ENCODE data around the gene NDUFS1.
"Not testable (repeated sequence)": the region's sequence is repeated elsewhere in the genome, so short reads cannot be mapped to it uniquely, and the experiment has no call there.

Gene NDUFS1

GRCh38 chr2:206082298-206082843 lies 76.9 kb downstream of the NDUFS1 start:
- in situ Hi-C loops (cut with HindIII; ENCODE audit: low pct_ligation_motif_present, low sequenced_read_pairs), result no loop called here
- H3K4me3 ChIP-seq (ENCODE audit: low read depth, low read length), result no peak overlapping the region
- DNase-seq, result no peak
- TF ChIP-seq CTCF (IDR thresholded peaks at IDR 0.05; ENCODE audit: low read depth, low read length, missing control alignments), result no peak
- H3K27ac ChIP-seq, result no peak overlapping the region
- no peaks in the 10 kb centered on the region for H3K27me3 ChIP-seq (replicated peaks)
- no peaks in the 10 kb centered on the region for H3K36me3 ChIP-seq (replicated peaks)

GRCh38 chr2:206080927-206081326 lies 78.3 kb downstream of the NDUFS1 start:
- no peaks in the 10 kb centered on the region for H3K27me3 ChIP-seq (replicated peaks)
- TF ChIP-seq CTCF (IDR thresholded peaks at IDR 0.05; ENCODE audit: low read depth, low read length, missing control alignments), result no peak
- H3K4me3 ChIP-seq (ENCODE audit: low read depth, low read length), result no peak overlapping the region
- H3K36me3 ChIP-seq (replicated peaks), result no peaks in the 10 kb centered on the region
- H3K27ac ChIP-seq, result no peak overlapping the region
- DNase-seq, result no peak
- in situ Hi-C loops (cut with HindIII; ENCODE audit: low pct_ligation_motif_present, low sequenced_read_pairs), result no loop called here

GRCh38 chr2:206079699-206080465 lies 79.4 kb downstream of the NDUFS1 start:
- no peak for DNase-seq
- Histone ChIP-seq H3K27ac (no peak overlapping the region), H3K4me3 (ENCODE audit: low read depth, low read length) (no peak overlapping the region), H3K27me3 (replicated peaks) (no peaks in the 10 kb centered on the region), H3K36me3 (replicated peaks) (no peaks in the 10 kb centered on the region)
- no peak for TF ChIP-seq CTCF (IDR thresholded peaks at IDR 0.05; ENCODE audit: low read depth, low read length, missing control alignments)
- in situ Hi-C loops (cut with HindIII; ENCODE audit: low pct_ligation_motif_present, low sequenced_read_pairs), result no loop called here

GRCh38 chr2:206077879-206078278 lies 81.4 kb downstream of the NDUFS1 start:
- DNase-seq; in situ Hi-C loops (cut with HindIII; ENCODE audit: low pct_ligation_motif_present, low sequenced_read_pairs); H3K27me3 ChIP-seq (replicated peaks); H3K27ac ChIP-seq; H3K36me3 ChIP-seq (replicated peaks); H3K4me3 ChIP-seq (ENCODE audit: low read depth, low read length): not testable (repeated sequence)

GRCh38 chr2:206075113-206075512 lies 84.1 kb downstream of the NDUFS1 start:
- in situ Hi-C loops (cut with HindIII; ENCODE audit: low pct_ligation_motif_present, low sequenced_read_pairs), result no loop called here
- no peak for TF ChIP-seq CTCF (IDR thresholded peaks at IDR 0.05; ENCODE audit: low read depth, low read length, missing control alignments)
- Histone ChIP-seq H3K27me3 (replicated peaks) (no peaks in the 10 kb centered on the region), H3K4me3 (ENCODE audit: low read depth, low read length) (no peak overlapping the region), H3K36me3 (replicated peaks) (no peaks in the 10 kb centered on the region), H3K27ac (no peak overlapping the region)
- DNase-seq, result no peak

GRCh38 chr2:206071807-206072206 lies 87.4 kb downstream of the NDUFS1 start:
- Histone ChIP-seq H3K4me3 (ENCODE audit: low read depth, low read length) (no peak overlapping the region), H3K27ac (no peak overlapping the region), H3K27me3 (replicated peaks) (no peaks in the 10 kb centered on the region), H3K36me3 (replicated peaks) (no peaks in the 10 kb centered on the region)
- no peak for DNase-seq
- in situ Hi-C loops (cut with HindIII; ENCODE audit: low pct_ligation_motif_present, low sequenced_read_pairs), result no loop called here
- TF ChIP-seq CTCF (IDR thresholded peaks at IDR 0.05; ENCODE audit: low read depth, low read length, missing control alignments), result no peak

Measured in brain microvascular endothelial cell (primary cell).